Breast epithelium (tissue), 4 donors: ENCODE data around the gene SH3BP1. TPM values are rescaled to one million over a fixed set of nuclear protein-coding genes. Genes with fewer than 3 reads are reported as not detected.
"Not testable (repeated sequence)": the region's sequence is repeated elsewhere in the genome, so short reads cannot be mapped to it uniquely, and the experiment has no call there.

ENCODE experiments used
- DNase-seq, 2 donors: peaks; one replicate each; pipeline ENCODE4 v3.0.0-alpha.2; 2019; ENCODE audit warnings: low spot score in 2 of 2
- H3K27ac ChIP-seq, 2 donors: fragments of 200-600 bp; sonication (generic) in 1 of 2; one replicate each; pipeline ENCODE4 v1.5.1; 2016 to 2019; ENCODE audit warnings: mild to moderate bottlenecking in 1 of 2
- H3K27me3 ChIP-seq, 2 donors: fragments of 200-600 bp; sonication (generic) in 1 of 2; one replicate each; pipeline versions ENCODE4 v1.5.1 to v1.6.0; 2017 to 2019; ENCODE audit warnings: control low read depth in 1 of 2, mild to moderate bottlenecking in 1 of 2
- H3K36me3 ChIP-seq: fragments of 200-600 bp; one replicate; pipeline ENCODE4 v1.5.1; 2019
- H3K4me1 ChIP-seq, 2 donors: fragments of 200-600 bp; sonication (generic); one replicate each; pipeline ENCODE4 v1.5.1; 2016 to 2019; ENCODE audit warnings: control low read depth in 1 of 2
- H3K4me3 ChIP-seq, 3 donors: fragments of 200-600 bp; sonication (generic); 1 replicate in 2 of 3; 2 replicates in 1 of 3; pipeline ENCODE4 v1.5.1; 2016 to 2019; ENCODE audit warnings: mild to moderate bottlenecking in 3 of 3, moderate library complexity in 2 of 3
- H3K9me3 ChIP-seq, 2 donors: fragments of 200-600 bp; sonication (generic) in 1 of 2; one replicate each; pipeline ENCODE4 v1.5.1; 2016 to 2019; ENCODE audit warnings: control low read depth in 1 of 2
- CTCF ChIP-seq, 3 donors: fragments of 450-650 bp; IDR thresholded peaks; one replicate each; pipeline ENCODE4 v1.5.1; 2016 to 2017; ENCODE audit warnings: antibody characterized with exemption in 3 of 3, mild to moderate bottlenecking in 3 of 3, moderate library complexity in 3 of 3
- POLR2A ChIP-seq: fragments of 450-650 bp; IDR thresholded peaks from one replicate; pipeline ENCODE4 v1.6.1; 2016; ENCODE audit warnings: antibody characterized with exemption, mild to moderate bottlenecking, moderate library complexity
- POLR2AphosphoS5 ChIP-seq, 3 donors: sonication (generic); formaldehyde crosslinking; IDR thresholded peaks; one replicate each; pipeline ENCODE4 v1.6.1; 2017; ENCODE audit warnings: antibody characterized with exemption in 3 of 3
- intact Hi-C: fragments of 100-400 bp; cut with DNase I; formaldehyde crosslinking; loops from one replicate; pipeline ENCODE4 v1.15.1; 2023; ENCODE audit warnings: low total_unique reads
- total RNA-seq, 3 donors: library from RNA; depleted of rRNA; stranded (reverse); fragments of >200 nt; gene quantifications; one replicate each; pipeline ENCODE4 v1.1.0, GENCODE V29; 2016

SH3BP1 gene
- total RNA-seq, 3 donors from 2014 or later, result 3.8 to 8.8 (median 7.3) TPM

GRCh38 chr22:37690901-37691504 lies 51.5 kb downstream of the SH3BP1 start:
- TF ChIP-seq POLR2A (no peak), CTCF (IDR thresholded peaks at IDR 0.05) (no peak), POLR2AphosphoS5 (IDR thresholded peaks at IDR 0.05) (no peak)
- intact Hi-C loops, result no loop called here
- Histone ChIP-seq H3K9me3 (no peaks in the 10 kb centered on the region), H3K4me3 (no peak overlapping the region), H3K27me3 (no peaks in the 10 kb centered on the region), H3K4me1 (peaks cover 0 to 12% of the 10 kb centered on the region in 2 donors), H3K36me3 (no peaks in the 10 kb centered on the region), H3K27ac (peak overlapping the region; percentile 70 to 75)
- DNase-seq, result peak in 1 of 2 donors; percentile 82

GRCh38 chr22:37692627-37693285 lies 53.3 kb downstream of the SH3BP1 start:
- no peak for DNase-seq
- TF ChIP-seq POLR2AphosphoS5 (IDR thresholded peaks at IDR 0.05) (no peak), POLR2A (no peak), CTCF (IDR thresholded peaks at IDR 0.05) (no peak)
- Histone ChIP-seq H3K27me3 (no peaks in the 10 kb centered on the region), H3K9me3 (no peaks in the 10 kb centered on the region), H3K27ac (no peak overlapping the region), H3K4me1 (peaks cover 0 to 2% of the 10 kb centered on the region in 2 donors), H3K36me3 (no peaks in the 10 kb centered on the region), H3K4me3 (no peak overlapping the region)
- intact Hi-C loops, result no loop called here

- H3K27me3 ChIP-seq, H3K4me3 ChIP-seq, H3K27ac ChIP-seq, H3K9me3 ChIP-seq, intact Hi-C loops, DNase-seq, H3K4me1 ChIP-seq, H3K36me3 ChIP-seq: not testable (repeated sequence)
Observed at GRCh38 chr22:37694131-37694530, 54.7 kb downstream of the SH3BP1 start.

- peak overlapping the region; percentile 10 to 51 (median 26) for H3K4me3 ChIP-seq
- not testable (repeated sequence) for H3K27ac ChIP-seq
Observed at GRCh38 chr22:37696260-37696656, 56.8 kb downstream of the SH3BP1 start.

GRCh38 chr22:37696657-37697537 lies 57.4 kb downstream of the SH3BP1 start, which contains the start of gene TRIOBP:
Gene TRIOBP, plus strand, starts transcription at chr22:37697048. Its CDS starts 4,318 bp downstream, at chr22:37701366.
- H3K36me3 ChIP-seq, result no peaks in the 10 kb centered on the region
- H3K27me3 ChIP-seq, result no peaks in the 10 kb centered on the region
- H3K27ac ChIP-seq, result no peak within 1 kb of the TSS
- DNase-seq, result peak; percentile 83 to 89
- H3K4me3 ChIP-seq, result peak within 1 kb of the TSS; percentile 10 to 51 (median 26)
- intact Hi-C loops, result no loop called here
- no peaks in the 10 kb centered on the region for H3K9me3 ChIP-seq
- TF ChIP-seq POLR2A (no peak), CTCF (IDR thresholded peaks at IDR 0.05) (no peak), POLR2AphosphoS5 (IDR thresholded peaks at IDR 0.05) (no peak)
- H3K4me1 ChIP-seq, result no peaks in the 10 kb centered on the region

More at GRCh38 chr22:37696260-37696656, 56.8 kb downstream of the SH3BP1 start:
- H3K4me1 ChIP-seq, H3K27me3 ChIP-seq, intact Hi-C loops, DNase-seq, H3K36me3 ChIP-seq, H3K9me3 ChIP-seq: not testable (repeated sequence)

GRCh38 chr22:37697538-37697835 lies 58.0 kb downstream of the SH3BP1 start:
- H3K36me3 ChIP-seq, result no peaks in the 10 kb centered on the region
- no peaks in the 10 kb centered on the region for H3K27me3 ChIP-seq
- H3K27ac ChIP-seq, result no peak overlapping the region
- H3K4me3 ChIP-seq, result no peak overlapping the region
- DNase-seq, result no peak
- H3K4me1 ChIP-seq, result no peaks in the 10 kb centered on the region
- TF ChIP-seq POLR2AphosphoS5 (IDR thresholded peaks at IDR 0.05) (no peak), POLR2A (no peak), CTCF (IDR thresholded peaks at IDR 0.05) (no peak)
- intact Hi-C loops, result no loop called here
- no peaks in the 10 kb centered on the region for H3K9me3 ChIP-seq
